HCT116 (cell line): ENCODE data around the gene SLC6A13. TPM values are rescaled to one million over a fixed set of nuclear protein-coding genes. Genes with fewer than 3 reads are reported as not detected.

Experiments used
- ATAC-seq: fragments of 200-7000 bp; cut with Tn5 transposase; 2 replicates; pipeline ENCODE4 v1.9.1; 2020; ENCODE audit warnings: mild to moderate bottlenecking, moderate library complexity
- BruUV-seq: library from RNA; stranded (reverse); fragments of 400-500 nt; replicated peaks from 2 replicates; lab custom pipeline; 2021; lab: Mats Ljungman, UMichigan
- CTCF ChIA-PET: fragments of 300-600 bp; sonication (Branson Sonifier 250); formaldehyde crosslinking; loops from one replicate; lab custom pipeline; 2021; ENCODE audit warnings: antibody characterized with exemption; lab: Charles Lee
- POLR2A ChIA-PET: fragments of 300-600, 350-600 bp; sonication (Branson Sonifier 250); formaldehyde crosslinking; loops from one replicate; lab custom pipeline; 2021; ENCODE audit warnings: antibody characterized with exemption; lab: Charles Lee
- RAD21 ChIA-PET, 2 experiments: fragments of 300-600 bp; sonication (Branson Sonifier 250); formaldehyde crosslinking; loops; one replicate each; lab custom pipeline; 2023; ENCODE audit warnings: low total read pairs in 2 of 2; ENCODE audit not compliant: uncharacterized antibody in 2 of 2, unreplicated experiment in 2 of 2, low non-redundant PET in 1 of 2; lab: Charles Lee
- DNase-seq: peaks from one replicate; pipeline ENCODE4 v3.0.0-alpha.2; 2010; ENCODE audit warnings: low read depth, low spot score
- H2AFZ ChIP-seq: fragments of 200-600 bp; shearing (Covaris generic), sonication (generic); 2 replicates; pipeline ENCODE4 v1.6.1; 2017; ENCODE audit warnings: low read depth, mixed run types, mixed read lengths, antibody characterized with exemption, low read length; ENCODE audit not compliant: poor library complexity, severe bottlenecking
- H3K27ac ChIP-seq: 2 replicates; pipeline ENCODE4 v1.5.1; 2012; ENCODE audit warnings: low read depth, low read length
- H3K27me3 ChIP-seq: fragments of 200-600 bp; sonication (generic); 2 replicates; pipeline ENCODE4 v1.6.1; 2016; ENCODE audit warnings: mixed run types, low read length, mixed read lengths; ENCODE audit not compliant: insufficient read depth
- H3K36me3 ChIP-seq, 2 experiments: fragments of 200-500 bp in 1 of 2; fragments of 200-600 bp in 1 of 2; sonication (Bioruptor generic) in 1 of 2; sonication (generic) in 1 of 2; 2 replicates each; pipeline versions ENCODE4 v1.5.1 to v1.6.1; 2014 to 2016; ENCODE audit warnings: low read length in 2 of 2, inconsistent platforms in 1 of 2, mixed read lengths in 1 of 2, mixed run types in 1 of 2; ENCODE audit not compliant: insufficient read depth in 2 of 2, control insufficient read depth in 1 of 2
- H3K4me1 ChIP-seq, 2 experiments: fragments of 200-600 bp in 1 of 2; sonication (generic) in 1 of 2; 2 replicates each; pipeline versions ENCODE4 v1.5.1 to v1.6.1; 2012 to 2017; ENCODE audit warnings: low read length in 2 of 2, inconsistent platforms in 1 of 2, mild to moderate bottlenecking in 1 of 2, mixed read lengths in 1 of 2, mixed run types in 1 of 2, moderate library complexity in 1 of 2; ENCODE audit not compliant: insufficient read depth in 2 of 2, control insufficient read depth in 1 of 2
- H3K4me2 ChIP-seq: fragments of 200-600 bp; sonication (generic); 2 replicates; pipeline ENCODE4 v1.6.1; 2017; ENCODE audit warnings: mixed run types, low read length, mixed read lengths
- H3K4me3 ChIP-seq, 2 experiments: fragments of 200-600 bp in 1 of 2; sonication (generic) in 1 of 2; replicated peaks in 1 of 2; 2 replicates each; pipeline ENCODE4 v1.5.1; 2011 to 2016; ENCODE audit warnings: low read length in 2 of 2, control low read depth in 1 of 2, low read depth in 1 of 2, mild to moderate bottlenecking in 1 of 2, mixed read lengths in 1 of 2, mixed run types in 1 of 2
- H3K79me2 ChIP-seq: fragments of 200-600 bp; sonication (generic); 2 replicates; pipeline ENCODE4 v1.6.1; 2017; ENCODE audit warnings: mild to moderate bottlenecking, mixed run types, low read length, moderate library complexity, mixed read lengths; ENCODE audit not compliant: insufficient read depth
- H3K9ac ChIP-seq: fragments of 200-600 bp; sonication (generic); 2 replicates; pipeline ENCODE4 v1.6.1; 2016; ENCODE audit warnings: low read length, mixed read lengths
- H3K9me2 ChIP-seq: fragments of 200-600 bp; sonication (generic), shearing (Covaris generic); 2 replicates; pipeline ENCODE4 v1.6.1; 2017; ENCODE audit warnings: mixed run types, mild to moderate bottlenecking, moderate library complexity; ENCODE audit not compliant: insufficient read depth
- H3K9me3 ChIP-seq, 2 experiments: fragments of 200-500 bp in 1 of 2; fragments of 200-600 bp in 1 of 2; sonication (Bioruptor generic) in 1 of 2; sonication (generic) in 1 of 2; 2 replicates each; pipeline ENCODE4 v1.6.1; 2014 to 2017; ENCODE audit warnings: low read length in 2 of 2, mixed read lengths in 2 of 2, inconsistent platforms in 1 of 2, low read depth in 1 of 2, mild to moderate bottlenecking in 1 of 2, mixed run types in 1 of 2, moderate library complexity in 1 of 2; ENCODE audit not compliant: control insufficient read depth in 1 of 2, insufficient read depth in 1 of 2
- H4K20me1 ChIP-seq: fragments of 200-600 bp; sonication (generic), shearing (Covaris generic); 2 replicates; pipeline ENCODE4 v1.6.1; 2017; ENCODE audit warnings: mixed run types, mild to moderate bottlenecking, moderate library complexity; ENCODE audit not compliant: insufficient read depth
- ATF3 ChIP-seq: IDR thresholded peaks from 2 replicates; pipeline ENCODE4 v1.6.1; 2012
- EGR1 ChIP-seq: IDR thresholded peaks from 2 replicates; pipeline ENCODE4 v1.6.1; 2012; ENCODE audit warnings: low read depth
- ELF1 ChIP-seq: IDR thresholded peaks from 2 replicates; pipeline ENCODE4 v1.6.1; 2012; ENCODE audit warnings: low read depth, borderline replicate concordance
- EZH2phosphoT487 ChIP-seq: fragments of 200-600 bp; IDR thresholded peaks from 2 replicates; pipeline ENCODE4 v1.6.1; 2018; ENCODE audit warnings: antibody characterized with exemption, borderline replicate concordance
- FOSL1 ChIP-seq: IDR thresholded peaks from 2 replicates; pipeline ENCODE4 v1.6.1; 2012; ENCODE audit warnings: low read depth
- JUND ChIP-seq: IDR thresholded peaks from 2 replicates; pipeline ENCODE4 v1.6.1; 2012
- POLR2A ChIP-seq: IDR thresholded peaks from 2 replicates; pipeline ENCODE4 v1.7.0; 2011; ENCODE audit warnings: borderline replicate concordance; ENCODE audit not compliant: insufficient read depth, insufficient read length; ENCODE audit errors: extremely low read depth
- POLR2AphosphoS5 ChIP-seq: IDR thresholded peaks from 2 replicates; pipeline ENCODE4 v1.6.1; 2011; ENCODE audit warnings: mild to moderate bottlenecking, low read depth, low read length, moderate library complexity
- RAD21 ChIP-seq: IDR thresholded peaks from 2 replicates; pipeline ENCODE4 v1.6.1; 2012; ENCODE audit warnings: low read depth, mild to moderate bottlenecking
- SIN3A ChIP-seq: IDR thresholded peaks from 2 replicates; pipeline ENCODE4 v1.6.1; 2012; ENCODE audit warnings: low read depth
- SP1 ChIP-seq: IDR thresholded peaks from 2 replicates; pipeline ENCODE4 v1.6.1; 2012; ENCODE audit warnings: low read depth
- SRF ChIP-seq: IDR thresholded peaks from 2 replicates; pipeline ENCODE4 v1.6.1; 2012; ENCODE audit warnings: low read depth
- TCF7L2 ChIP-seq: IDR thresholded peaks from 2 replicates; pipeline ENCODE4 v1.7.0; 2011; ENCODE audit warnings: borderline replicate concordance, inconsistent platforms; ENCODE audit not compliant: insufficient read depth, insufficient read length; ENCODE audit errors: extremely low read depth
- YY1 ChIP-seq: IDR thresholded peaks from 2 replicates; pipeline ENCODE4 v1.6.1; 2011; ENCODE audit warnings: low read length, low read depth, moderate library complexity, mild to moderate bottlenecking; ENCODE audit not compliant: insufficient replicate concordance; ENCODE audit errors: extremely low read depth
- ZBTB33 ChIP-seq: IDR thresholded peaks from 2 replicates; pipeline ENCODE4 v1.6.1; 2011; ENCODE audit warnings: mild to moderate bottlenecking, low read length, moderate library complexity; ENCODE audit not compliant: insufficient replicate concordance; ENCODE audit errors: extremely low read depth
- ZFX ChIP-seq: fragments of 450-650 bp; IDR thresholded peaks from 2 replicates; pipeline ENCODE4 v1.6.1; 2017
- ZNF274 ChIP-seq: fragments of 200-500 bp; sonication (Bioruptor generic); IDR thresholded peaks from 2 replicates; pipeline ENCODE4 v1.6.1; 2014; ENCODE audit warnings: mild to moderate bottlenecking, low read depth, low read length, inconsistent platforms
- intact Hi-C: fragments of 100-400 bp; cut with micrococcal nuclease; formaldehyde crosslinking; loops from 2 replicates; pipeline ENCODE4 v1.10.0; 2022
- total RNA-seq: library from RNA; stranded (reverse); gene quantifications from one replicate; pipeline ENCODE4 v1.2.1, GENCODE V29; 2021; ENCODE audit not compliant: unreplicated experiment
- TF ChIP-seq, protein P1 (sequence below): IDR thresholded peaks from 2 replicates; pipeline ENCODE4 v1.6.1; 2012
- TF ChIP-seq, protein P2 (sequence below): IDR thresholded peaks from 2 replicates; pipeline ENCODE4 v1.6.1; 2012; ENCODE audit warnings: low read depth

Gene SLC6A13
- total RNA-seq, 1 experiment from 2014 or later = 0.39 TPM

DNA sequence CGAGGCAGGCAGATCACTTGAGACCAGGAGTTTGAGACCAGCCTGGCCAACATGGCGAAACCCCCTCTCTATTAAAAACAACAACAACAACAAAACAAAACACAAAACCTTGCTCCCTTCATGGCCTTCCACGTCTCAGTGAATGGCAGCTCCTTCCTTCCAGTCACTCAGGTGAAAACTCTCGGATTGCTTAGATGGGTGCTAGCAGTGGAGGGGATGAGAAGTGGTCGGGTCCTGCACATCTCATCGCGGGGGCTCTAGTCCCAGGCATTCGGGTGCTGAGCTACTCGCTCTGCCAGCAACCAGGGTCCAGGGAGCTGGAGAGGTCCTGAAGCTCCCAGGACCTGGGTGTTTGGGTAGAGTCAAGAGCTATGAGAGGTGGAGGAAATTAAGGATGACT is 7.7 kb downstream of the SLC6A13 start (continued):
- TF ChIP-seq, protein P1, sequence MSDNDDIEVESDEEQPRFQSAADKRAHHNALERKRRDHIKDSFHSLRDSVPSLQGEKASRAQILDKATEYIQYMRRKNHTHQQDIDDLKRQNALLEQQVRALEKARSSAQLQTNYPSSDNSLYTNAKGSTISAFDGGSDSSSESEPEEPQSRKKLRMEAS = no peak
- TF ChIP-seq SRF = no peak
- no peak for TF ChIP-seq ELF1
- TF ChIP-seq YY1 = no peak
- TF ChIP-seq RAD21 = no peak
- TF ChIP-seq SIN3A = no peak

- ChIA-PET RAD21 (no interaction called here), POLR2A (no interaction called here), CTCF (no interaction called here)
- H3K9ac ChIP-seq = no peak overlapping the region
- no peak overlapping the region for H3K27ac ChIP-seq
- no peaks in the 10 kb centered on the region for H3K9me2 ChIP-seq
- no peak for DNase-seq
- ATAC-seq = no peak
- H3K9me3 ChIP-seq = no peaks in the 10 kb centered on the region
- no peaks in the 10 kb centered on the region for H4K20me1 ChIP-seq
- no TSS peak for BruUV-seq
- H3K4me1 ChIP-seq = no peaks in the 10 kb centered on the region
- H2AFZ ChIP-seq = no peak overlapping the region
- intact Hi-C loops = no loop called here
- H3K27me3 ChIP-seq = peaks cover 6% of the 10 kb centered on the region; the same call in 1 of the 2 replicates
- H3K4me2 ChIP-seq = no peak overlapping the region
- no peak overlapping the region for H3K4me3 ChIP-seq
- H3K36me3 ChIP-seq = no peaks in the 10 kb centered on the region
- no peaks in the 10 kb centered on the region for H3K79me2 ChIP-seq
- TF ChIP-seq EGR1 = no peak
- TF ChIP-seq ELF1 = no peak
- TF ChIP-seq ZBTB33 = no peak
- TF ChIP-seq YY1 = no peak
- TF ChIP-seq TCF7L2 = no peak
- TF ChIP-seq ZNF274 = no peak
- TF ChIP-seq, protein P1 = no peak
- TF ChIP-seq ATF3 = no peak
- no peak for TF ChIP-seq JUND
- TF ChIP-seq, protein P2, sequence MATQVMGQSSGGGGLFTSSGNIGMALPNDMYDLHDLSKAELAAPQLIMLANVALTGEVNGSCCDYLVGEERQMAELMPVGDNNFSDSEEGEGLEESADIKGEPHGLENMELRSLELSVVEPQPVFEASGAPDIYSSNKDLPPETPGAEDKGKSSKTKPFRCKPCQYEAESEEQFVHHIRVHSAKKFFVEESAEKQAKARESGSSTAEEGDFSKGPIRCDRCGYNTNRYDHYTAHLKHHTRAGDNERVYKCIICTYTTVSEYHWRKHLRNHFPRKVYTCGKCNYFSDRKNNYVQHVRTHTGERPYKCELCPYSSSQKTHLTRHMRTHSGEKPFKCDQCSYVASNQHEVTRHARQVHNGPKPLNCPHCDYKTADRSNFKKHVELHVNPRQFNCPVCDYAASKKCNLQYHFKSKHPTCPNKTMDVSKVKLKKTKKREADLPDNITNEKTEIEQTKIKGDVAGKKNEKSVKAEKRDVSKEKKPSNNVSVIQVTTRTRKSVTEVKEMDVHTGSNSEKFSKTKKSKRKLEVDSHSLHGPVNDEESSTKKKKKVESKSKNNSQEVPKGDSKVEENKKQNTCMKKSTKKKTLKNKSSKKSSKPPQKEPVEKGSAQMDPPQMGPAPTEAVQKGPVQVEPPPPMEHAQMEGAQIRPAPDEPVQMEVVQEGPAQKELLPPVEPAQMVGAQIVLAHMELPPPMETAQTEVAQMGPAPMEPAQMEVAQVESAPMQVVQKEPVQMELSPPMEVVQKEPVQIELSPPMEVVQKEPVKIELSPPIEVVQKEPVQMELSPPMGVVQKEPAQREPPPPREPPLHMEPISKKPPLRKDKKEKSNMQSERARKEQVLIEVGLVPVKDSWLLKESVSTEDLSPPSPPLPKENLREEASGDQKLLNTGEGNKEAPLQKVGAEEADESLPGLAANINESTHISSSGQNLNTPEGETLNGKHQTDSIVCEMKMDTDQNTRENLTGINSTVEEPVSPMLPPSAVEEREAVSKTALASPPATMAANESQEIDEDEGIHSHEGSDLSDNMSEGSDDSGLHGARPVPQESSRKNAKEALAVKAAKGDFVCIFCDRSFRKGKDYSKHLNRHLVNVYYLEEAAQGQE = no peak
- TF ChIP-seq EZH2phosphoT487 = no peak
- TF ChIP-seq POLR2AphosphoS5 = no peak
- TF ChIP-seq SP1 = no peak
- TF ChIP-seq POLR2A = no peak
- no peak for TF ChIP-seq FOSL1
- TF ChIP-seq ZFX = no peak
- TF ChIP-seq RAD21 = no peak
These were observed 8.6 kb downstream of the SLC6A13 start for GRCh38 chr12:254039-254438.
